ENCODE measurements around the gene ZBTB14.

- TF ChIP-seq ZNF70 (CRISPR knock-in tag; IDR thresholded peaks at IDR 0.05) (no peak), ZNF565 (CRISPR knock-in tag; conservative IDR thresholded peaks at IDR 0.05; ENCODE audit: low read depth) (no peak), ZFP30 (CRISPR knock-in tag; IDR thresholded peaks at IDR 0.05) (no peak), BACH2 (CRISPR knock-in tag; IDR thresholded peaks at IDR 0.05; ENCODE audit: borderline replicate concordance) (no peak), PPARA (CRISPR knock-in tag; IDR thresholded peaks at IDR 0.05; ENCODE audit: borderline replicate concordance) (no peak), CSRNP3 (CRISPR knock-in tag; IDR thresholded peaks at IDR 0.05) (no peak), TSHZ2 (CRISPR knock-in tag; IDR thresholded peaks at IDR 0.05) (no peak), RARB (CRISPR knock-in tag; IDR thresholded peaks at IDR 0.05) (no peak), SNAI2 (CRISPR knock-in tag; IDR thresholded peaks at IDR 0.05) (no peak), ZFP3 (CRISPR knock-in tag; IDR thresholded peaks at IDR 0.05) (no peak), GLIS3 (CRISPR knock-in tag; IDR thresholded peaks at IDR 0.05) (no peak), PATZ1 (CRISPR knock-in tag; IDR thresholded peaks at IDR 0.05; ENCODE audit: borderline replicate concordance) (no peak), POU6F1 (CRISPR knock-in tag; IDR thresholded peaks at IDR 0.05; ENCODE audit: borderline replicate concordance, low read depth) (no peak)
These were observed 22.7 kb upstream of the ZBTB14 start for GRCh38 chr18:5318061-5318700.

Data from SK-N-SH treated with all-trans-retinoic acid at 6 μM for 48 hours (cell line).